ENCODE measurements around the gene WDR43. TPM values are rescaled to one million over a fixed set of nuclear protein-coding genes. Genes with fewer than 3 reads are reported as not detected.

WDR43 gene
- total RNA-seq, 1 experiment from 2014 or later: 112 TPM

DNA sequence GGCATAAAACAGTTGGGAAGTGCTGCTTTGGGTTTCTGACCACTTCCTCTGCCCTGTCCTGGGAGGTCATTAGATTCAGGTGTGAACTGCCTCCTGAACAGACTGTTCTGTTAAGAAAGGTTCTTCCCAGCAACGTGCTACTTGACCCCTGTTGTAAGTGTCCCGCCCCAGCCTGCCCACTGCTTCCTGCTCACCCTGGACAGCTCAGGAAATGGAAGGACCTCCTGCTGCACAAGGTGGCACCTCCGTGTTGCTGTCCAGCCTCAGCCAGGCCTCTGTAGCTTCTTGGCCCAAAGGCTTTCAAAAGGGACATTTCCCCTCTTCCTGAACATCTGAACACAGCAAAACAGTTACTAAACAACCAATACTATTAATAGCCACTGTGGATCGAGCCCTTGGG is 92.0 kb downstream of the WDR43 start:
- 0 out of 2 replicates have a peak, but pooled peaks cover 3% of the 10 kb centered on the region for H3K9me3 Mint-ChIP-seq
- no peak for DNase-seq (ENCODE audit: low spot score)
- TF ChIP-seq ZNF219 (CRISPR knock-in tag; IDR thresholded peaks at IDR 0.05; ENCODE audit: borderline replicate concordance) (no peak), ZNF512 (CRISPR knock-in tag; IDR thresholded peaks at IDR 0.05; ENCODE audit: borderline replicate concordance) (no peak), STAT6 (CRISPR knock-in tag; conservative IDR thresholded peaks at IDR 0.05; ENCODE audit: low read depth) (no peak), SOX15 (CRISPR knock-in tag; IDR thresholded peaks at IDR 0.05) (no peak), FOXP1 (CRISPR knock-in tag; IDR thresholded peaks at IDR 0.05; ENCODE audit: borderline replicate concordance) (no peak), ESRRA (CRISPR knock-in tag; IDR thresholded peaks at IDR 0.05; ENCODE audit: borderline replicate concordance) (no peak), CREM (CRISPR knock-in tag; IDR thresholded peaks at IDR 0.05) (no peak), SMAD4 (CRISPR knock-in tag; IDR thresholded peaks at IDR 0.05) (no peak), ZMAT4 (CRISPR knock-in tag; IDR thresholded peaks at IDR 0.05) (no peak), MYBL2 (CRISPR knock-in tag; IDR thresholded peaks at IDR 0.05) (no peak), ZNF138 (CRISPR knock-in tag; conservative IDR thresholded peaks at IDR 0.05) (no peak), TEAD1 (CRISPR knock-in tag; IDR thresholded peaks at IDR 0.05) (no peak)
- TF ChIP-seq, protein P1, sequence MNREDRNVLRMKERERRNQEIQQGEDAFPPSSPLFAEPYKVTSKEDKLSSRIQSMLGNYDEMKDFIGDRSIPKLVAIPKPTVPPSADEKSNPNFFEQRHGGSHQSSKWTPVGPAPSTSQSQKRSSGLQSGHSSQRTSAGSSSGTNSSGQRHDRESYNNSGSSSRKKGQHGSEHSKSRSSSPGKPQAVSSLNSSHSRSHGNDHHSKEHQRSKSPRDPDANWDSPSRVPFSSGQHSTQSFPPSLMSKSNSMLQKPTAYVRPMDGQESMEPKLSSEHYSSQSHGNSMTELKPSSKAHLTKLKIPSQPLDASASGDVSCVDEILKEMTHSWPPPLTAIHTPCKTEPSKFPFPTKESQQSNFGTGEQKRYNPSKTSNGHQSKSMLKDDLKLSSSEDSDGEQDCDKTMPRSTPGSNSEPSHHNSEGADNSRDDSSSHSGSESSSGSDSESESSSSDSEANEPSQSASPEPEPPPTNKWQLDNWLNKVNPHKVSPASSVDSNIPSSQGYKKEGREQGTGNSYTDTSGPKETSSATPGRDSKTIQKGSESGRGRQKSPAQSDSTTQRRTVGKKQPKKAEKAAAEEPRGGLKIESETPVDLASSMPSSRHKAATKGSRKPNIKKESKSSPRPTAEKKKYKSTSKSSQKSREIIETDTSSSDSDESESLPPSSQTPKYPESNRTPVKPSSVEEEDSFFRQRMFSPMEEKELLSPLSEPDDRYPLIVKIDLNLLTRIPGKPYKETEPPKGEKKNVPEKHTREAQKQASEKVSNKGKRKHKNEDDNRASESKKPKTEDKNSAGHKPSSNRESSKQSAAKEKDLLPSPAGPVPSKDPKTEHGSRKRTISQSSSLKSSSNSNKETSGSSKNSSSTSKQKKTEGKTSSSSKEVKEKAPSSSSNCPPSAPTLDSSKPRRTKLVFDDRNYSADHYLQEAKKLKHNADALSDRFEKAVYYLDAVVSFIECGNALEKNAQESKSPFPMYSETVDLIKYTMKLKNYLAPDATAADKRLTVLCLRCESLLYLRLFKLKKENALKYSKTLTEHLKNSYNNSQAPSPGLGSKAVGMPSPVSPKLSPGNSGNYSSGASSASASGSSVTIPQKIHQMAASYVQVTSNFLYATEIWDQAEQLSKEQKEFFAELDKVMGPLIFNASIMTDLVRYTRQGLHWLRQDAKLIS (CRISPR knock-in tag; IDR thresholded peaks at IDR 0.05; ENCODE audit: borderline replicate concordance): no peak
- TF ChIP-seq, protein P2, sequence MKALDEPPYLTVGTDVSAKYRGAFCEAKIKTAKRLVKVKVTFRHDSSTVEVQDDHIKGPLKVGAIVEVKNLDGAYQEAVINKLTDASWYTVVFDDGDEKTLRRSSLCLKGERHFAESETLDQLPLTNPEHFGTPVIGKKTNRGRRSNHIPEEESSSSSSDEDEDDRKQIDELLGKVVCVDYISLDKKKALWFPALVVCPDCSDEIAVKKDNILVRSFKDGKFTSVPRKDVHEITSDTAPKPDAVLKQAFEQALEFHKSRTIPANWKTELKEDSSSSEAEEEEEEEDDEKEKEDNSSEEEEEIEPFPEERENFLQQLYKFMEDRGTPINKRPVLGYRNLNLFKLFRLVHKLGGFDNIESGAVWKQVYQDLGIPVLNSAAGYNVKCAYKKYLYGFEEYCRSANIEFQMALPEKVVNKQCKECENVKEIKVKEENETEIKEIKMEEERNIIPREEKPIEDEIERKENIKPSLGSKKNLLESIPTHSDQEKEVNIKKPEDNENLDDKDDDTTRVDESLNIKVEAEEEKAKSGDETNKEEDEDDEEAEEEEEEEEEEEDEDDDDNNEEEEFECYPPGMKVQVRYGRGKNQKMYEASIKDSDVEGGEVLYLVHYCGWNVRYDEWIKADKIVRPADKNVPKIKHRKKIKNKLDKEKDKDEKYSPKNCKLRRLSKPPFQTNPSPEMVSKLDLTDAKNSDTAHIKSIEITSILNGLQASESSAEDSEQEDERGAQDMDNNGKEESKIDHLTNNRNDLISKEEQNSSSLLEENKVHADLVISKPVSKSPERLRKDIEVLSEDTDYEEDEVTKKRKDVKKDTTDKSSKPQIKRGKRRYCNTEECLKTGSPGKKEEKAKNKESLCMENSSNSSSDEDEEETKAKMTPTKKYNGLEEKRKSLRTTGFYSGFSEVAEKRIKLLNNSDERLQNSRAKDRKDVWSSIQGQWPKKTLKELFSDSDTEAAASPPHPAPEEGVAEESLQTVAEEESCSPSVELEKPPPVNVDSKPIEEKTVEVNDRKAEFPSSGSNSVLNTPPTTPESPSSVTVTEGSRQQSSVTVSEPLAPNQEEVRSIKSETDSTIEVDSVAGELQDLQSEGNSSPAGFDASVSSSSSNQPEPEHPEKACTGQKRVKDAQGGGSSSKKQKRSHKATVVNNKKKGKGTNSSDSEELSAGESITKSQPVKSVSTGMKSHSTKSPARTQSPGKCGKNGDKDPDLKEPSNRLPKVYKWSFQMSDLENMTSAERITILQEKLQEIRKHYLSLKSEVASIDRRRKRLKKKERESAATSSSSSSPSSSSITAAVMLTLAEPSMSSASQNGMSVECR (CRISPR knock-in tag; IDR thresholded peaks at IDR 0.05; ENCODE audit: borderline replicate concordance): no peak
- TF ChIP-seq, protein P3, sequence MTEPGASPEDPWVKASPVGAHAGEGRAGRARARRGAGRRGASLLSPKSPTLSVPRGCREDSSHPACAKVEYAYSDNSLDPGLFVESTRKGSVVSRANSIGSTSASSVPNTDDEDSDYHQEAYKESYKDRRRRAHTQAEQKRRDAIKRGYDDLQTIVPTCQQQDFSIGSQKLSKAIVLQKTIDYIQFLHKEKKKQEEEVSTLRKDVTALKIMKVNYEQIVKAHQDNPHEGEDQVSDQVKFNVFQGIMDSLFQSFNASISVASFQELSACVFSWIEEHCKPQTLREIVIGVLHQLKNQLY (CRISPR knock-in tag; IDR thresholded peaks at IDR 0.05): no peak
- TF ChIP-seq, protein P4, sequence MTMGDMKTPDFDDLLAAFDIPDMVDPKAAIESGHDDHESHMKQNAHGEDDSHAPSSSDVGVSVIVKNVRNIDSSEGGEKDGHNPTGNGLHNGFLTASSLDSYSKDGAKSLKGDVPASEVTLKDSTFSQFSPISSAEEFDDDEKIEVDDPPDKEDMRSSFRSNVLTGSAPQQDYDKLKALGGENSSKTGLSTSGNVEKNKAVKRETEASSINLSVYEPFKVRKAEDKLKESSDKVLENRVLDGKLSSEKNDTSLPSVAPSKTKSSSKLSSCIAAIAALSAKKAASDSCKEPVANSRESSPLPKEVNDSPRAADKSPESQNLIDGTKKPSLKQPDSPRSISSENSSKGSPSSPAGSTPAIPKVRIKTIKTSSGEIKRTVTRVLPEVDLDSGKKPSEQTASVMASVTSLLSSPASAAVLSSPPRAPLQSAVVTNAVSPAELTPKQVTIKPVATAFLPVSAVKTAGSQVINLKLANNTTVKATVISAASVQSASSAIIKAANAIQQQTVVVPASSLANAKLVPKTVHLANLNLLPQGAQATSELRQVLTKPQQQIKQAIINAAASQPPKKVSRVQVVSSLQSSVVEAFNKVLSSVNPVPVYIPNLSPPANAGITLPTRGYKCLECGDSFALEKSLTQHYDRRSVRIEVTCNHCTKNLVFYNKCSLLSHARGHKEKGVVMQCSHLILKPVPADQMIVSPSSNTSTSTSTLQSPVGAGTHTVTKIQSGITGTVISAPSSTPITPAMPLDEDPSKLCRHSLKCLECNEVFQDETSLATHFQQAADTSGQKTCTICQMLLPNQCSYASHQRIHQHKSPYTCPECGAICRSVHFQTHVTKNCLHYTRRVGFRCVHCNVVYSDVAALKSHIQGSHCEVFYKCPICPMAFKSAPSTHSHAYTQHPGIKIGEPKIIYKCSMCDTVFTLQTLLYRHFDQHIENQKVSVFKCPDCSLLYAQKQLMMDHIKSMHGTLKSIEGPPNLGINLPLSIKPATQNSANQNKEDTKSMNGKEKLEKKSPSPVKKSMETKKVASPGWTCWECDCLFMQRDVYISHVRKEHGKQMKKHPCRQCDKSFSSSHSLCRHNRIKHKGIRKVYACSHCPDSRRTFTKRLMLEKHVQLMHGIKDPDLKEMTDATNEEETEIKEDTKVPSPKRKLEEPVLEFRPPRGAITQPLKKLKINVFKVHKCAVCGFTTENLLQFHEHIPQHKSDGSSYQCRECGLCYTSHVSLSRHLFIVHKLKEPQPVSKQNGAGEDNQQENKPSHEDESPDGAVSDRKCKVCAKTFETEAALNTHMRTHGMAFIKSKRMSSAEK (CRISPR knock-in tag; IDR thresholded peaks at IDR 0.05; ENCODE audit: borderline replicate concordance): no peak
- no peaks in the 10 kb centered on the region; the same call in 1 of the 2 replicates for H3K27me3 Mint-ChIP-seq (ENCODE audit: low read depth)
- ATAC-seq: no peak
- no peak overlapping the region for H3K4me3 Mint-ChIP-seq
- CTCF ChIA-PET: no interaction called here
- POLR2A ChIA-PET: interaction anchor here (0.6 kb wide), 1 partner anchor 134 kb away, joined by 4 read pairs; no protein-coding TSS in a partner anchor
- no peaks in the 10 kb centered on the region for H3K4me1 Mint-ChIP-seq
- H3K36me3 Mint-ChIP-seq: no peaks in the 10 kb centered on the region
- no peak overlapping the region for H3K27ac Mint-ChIP-seq

Measured in WTC11 (cell line).